GM21447 (cell line): ENCODE results near the gene ZNF397.

Experiments used
- ATAC-seq: cut with Tn5 transposase; IDR thresholded peaks from one replicate; pipeline ENCODE4 v1.9.1; 2021; ENCODE audit not compliant: unreplicated experiment

Gene ZNF397

DNA sequence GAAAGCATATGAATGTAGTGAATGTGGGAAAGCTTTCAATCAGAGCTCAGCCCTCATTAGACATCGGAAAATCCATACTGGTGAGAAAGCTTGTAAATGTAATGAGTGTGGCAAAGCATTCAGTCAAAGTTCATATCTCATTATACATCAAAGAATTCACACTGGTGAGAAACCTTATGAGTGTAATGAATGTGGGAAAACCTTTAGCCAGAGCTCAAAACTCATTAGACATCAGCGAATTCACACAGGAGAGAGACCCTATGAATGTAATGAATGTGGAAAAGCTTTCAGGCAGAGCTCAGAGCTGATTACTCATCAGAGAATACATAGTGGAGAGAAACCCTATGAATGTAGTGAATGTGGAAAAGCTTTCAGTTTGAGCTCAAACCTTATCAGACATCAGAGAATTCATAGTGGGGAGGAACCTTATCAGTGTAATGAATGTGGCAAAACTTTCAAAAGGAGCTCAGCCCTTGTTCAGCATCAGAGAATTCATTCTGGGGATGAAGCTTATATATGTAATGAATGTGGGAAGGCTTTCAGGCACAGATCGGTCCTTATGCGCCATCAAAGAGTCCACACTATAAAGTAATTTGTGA lies 5.0 kb downstream of the ZNF397 start:
- ATAC-seq: no peak

DNA sequence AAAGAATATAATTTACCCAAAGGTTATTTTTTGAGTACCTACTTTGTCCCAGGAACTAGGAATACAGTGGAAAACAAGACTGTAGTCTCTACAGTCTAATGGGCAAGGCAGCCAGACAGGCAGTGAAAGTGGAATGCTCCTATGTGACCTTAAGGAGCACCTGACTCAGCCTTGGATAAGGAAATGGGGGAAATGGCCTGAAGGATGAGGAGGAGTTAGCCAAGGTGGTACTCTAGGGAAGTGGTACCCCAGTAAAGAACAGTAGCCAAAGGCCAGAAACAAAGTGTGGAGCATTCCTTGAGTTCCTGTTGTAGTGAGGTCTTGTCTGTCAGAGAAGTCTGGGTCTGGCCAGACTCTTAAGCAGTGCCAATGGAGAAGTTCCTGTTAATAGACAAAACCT lies 6.0 kb downstream of the ZNF397 start:
- ATAC-seq: no peak

DNA sequence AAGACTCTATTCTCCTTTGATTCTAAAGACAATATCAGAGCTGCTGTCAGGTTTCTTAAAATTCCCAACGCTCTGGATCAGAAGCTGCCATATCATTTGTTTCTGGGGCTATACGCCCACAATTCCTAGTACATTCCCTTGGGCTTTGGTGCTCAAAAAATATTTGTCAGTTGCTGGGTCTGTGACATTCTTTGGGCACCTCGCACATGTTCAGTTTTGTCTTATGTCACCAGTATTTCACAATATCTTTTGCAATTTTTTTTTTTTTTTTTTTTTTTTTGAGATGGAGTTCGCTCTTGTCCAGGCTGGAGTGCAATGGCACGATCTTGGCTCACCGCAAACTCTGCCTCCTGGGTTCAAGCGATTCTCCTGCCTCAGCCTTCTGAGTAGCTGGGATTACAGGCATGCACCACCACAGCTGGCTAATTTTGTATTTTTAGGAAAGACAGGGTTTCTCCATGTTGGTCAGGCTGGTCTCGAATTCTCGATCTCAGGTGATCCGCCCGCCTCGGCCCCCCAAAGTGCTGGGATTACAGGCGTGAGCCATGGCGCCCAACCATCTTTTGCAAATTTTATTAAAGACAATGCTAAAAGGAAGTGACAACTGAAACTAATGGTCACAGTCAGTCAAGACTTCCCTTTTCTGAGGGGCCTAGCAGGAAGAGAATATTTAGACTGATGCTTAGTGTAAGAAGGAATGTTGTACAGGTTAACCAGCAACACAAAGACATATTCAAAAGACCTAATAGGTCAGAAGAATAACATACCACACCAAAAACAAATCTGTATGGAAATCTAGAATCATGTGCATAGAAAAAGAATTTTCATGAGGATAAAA lies 6.8 kb downstream of the ZNF397 start:
- ATAC-seq: no peak

DNA sequence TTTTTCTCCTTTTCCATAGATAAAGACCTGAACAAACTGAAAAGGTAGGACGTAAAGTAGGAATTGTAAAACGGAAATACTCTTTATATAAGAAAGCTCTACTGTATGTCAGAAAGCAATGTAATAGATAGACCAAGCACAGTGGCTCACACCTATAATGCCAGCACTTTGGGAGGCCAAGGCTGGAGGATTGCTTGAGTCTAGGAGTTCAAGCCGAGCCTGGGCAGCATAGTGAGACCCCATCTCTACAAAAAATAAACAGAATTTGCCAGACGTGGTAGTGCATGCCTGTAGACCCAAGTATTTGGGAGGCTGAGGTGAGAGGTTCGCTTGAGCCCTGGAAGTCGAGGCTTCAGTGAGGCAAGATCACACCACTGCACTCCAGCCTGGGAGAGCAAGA lies 7.6 kb downstream of the ZNF397 start:
- no peak for ATAC-seq

DNA sequence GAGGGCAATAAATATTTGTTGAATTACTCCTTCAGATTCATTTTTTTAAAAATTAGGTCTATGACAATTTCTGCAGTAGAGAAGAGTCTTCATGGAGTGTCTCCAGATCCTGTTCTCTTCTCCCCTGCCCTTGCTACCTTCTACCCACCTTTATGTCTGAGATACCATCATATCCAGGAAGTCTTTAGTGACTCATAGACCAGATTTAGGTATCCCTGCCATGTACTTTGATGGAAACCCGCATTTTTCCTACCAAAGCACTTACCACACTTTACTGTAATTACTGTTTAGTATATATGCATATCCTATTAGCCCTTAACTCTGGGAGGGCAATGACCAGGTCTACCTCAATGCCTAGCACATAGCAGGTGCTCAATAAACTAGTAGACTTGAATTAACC lies 11.6 kb downstream of the ZNF397 start:
- ATAC-seq: no peak

DNA sequence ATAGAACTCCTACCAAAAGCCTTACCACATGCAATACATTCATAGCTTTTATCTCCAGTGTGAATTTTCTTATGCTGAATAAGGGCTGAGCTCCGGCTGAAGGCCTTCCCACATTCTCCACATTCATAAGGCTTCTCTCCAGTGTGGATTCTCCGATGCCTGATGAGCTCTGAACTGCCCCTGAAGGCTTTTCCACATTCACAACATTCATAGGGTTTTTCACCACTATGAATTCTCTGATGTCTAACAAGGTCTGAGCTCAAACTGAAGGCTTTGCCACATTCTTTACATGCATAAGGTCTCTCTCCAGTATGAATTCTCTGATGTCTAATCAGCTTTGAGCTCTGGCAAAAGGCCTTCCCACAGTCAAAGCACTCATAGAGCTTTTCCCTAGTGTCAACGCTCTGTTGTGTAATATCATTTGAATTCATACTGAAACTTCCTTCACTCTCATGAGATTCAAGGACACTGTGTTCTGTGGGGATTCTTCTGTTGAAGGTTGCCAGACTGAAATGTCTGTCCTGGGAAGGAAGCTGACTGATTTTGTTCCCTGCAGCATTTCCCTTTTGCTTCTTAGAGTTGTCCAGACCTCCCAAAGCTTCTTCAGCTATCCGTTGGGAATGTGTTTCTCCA lies 12.9 kb downstream of the ZNF397 start:
- ATAC-seq: no peak

DNA sequence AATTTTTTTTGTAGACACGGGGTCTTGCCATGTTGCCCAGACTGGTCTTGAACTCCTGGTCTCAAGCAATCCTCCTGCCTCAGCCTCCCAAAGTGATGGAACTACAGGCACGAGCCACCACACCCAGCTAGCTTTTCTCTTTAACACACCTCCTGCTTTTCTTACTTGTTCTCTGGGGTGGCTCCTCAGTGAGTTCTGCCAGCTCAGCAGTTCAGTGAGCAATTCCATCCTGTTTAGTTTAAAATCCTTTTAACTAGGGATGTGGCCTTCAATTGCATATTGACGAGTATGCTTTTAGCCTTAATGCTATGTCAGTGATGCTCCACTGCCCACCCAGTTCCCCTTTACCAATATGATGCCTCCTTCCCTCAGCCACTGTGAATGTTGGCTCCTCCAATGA lies 16.1 kb downstream of the ZNF397 start:
- ATAC-seq: no peak

DNA sequence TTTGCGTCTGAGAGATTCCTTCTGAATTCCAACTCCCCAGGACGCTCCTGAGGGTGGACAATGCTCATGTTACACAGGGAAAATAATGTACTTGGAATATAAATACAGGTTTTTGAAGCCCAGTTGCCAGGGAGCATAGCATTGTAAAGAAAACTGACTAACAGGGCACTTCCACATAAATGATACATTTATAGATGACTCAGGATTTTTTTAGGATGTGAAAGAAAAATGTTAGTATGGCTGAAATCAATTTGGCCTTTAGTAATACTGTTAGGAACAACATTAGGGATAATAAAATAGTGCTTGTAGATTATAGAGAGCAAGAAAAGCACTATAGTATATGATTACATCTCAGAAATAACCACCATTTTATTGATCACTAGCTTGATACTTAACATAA lies 23.6 kb downstream of the ZNF397 start:
- no peak for ATAC-seq

DNA sequence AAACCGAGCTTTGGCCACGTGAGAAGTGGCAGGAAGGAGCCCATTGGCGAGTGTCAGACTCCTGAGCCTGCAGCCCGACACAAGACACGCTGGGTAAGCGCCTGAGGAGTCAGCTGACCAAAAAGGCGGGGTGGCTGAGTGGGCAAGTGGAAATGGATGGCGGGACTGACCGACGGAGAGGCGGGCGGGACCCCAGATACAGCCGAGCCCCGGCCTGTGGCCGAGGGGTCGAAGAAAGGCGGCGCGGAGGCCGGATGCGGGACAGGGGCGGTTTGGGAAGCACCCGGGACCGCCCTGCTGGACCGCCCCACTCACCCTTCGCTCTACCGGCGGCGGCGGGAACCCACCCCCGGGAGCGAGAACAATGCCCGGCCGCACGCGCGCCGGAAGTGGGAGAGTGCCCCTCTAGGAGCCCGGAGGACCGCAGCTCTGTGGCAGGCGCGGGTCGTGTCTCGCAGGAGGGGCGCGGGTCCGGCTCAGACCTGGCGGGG lies 26.4 kb downstream of the ZNF397 start:
- ATAC-seq: no peak

DNA sequence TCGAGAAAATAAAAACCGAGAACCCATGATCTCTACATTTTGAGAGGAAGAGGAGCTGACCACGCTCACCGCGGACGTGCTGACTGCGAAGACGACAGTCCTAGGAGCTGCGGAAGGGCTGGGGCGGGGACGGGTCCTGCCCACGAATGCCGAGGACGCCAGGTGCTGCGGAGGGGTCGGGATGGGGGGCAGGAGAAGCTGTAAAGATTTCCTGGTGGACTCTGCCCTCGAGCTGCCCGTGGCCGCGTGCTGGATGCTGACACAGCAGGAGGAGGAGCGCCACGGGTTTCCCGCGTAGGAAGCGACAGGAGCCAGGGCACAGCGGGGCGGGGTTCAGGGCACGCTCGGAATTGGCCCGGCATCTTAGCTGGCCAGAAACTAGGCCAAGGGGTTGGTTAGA lies 27.0 kb downstream of the ZNF397 start:
- no peak for ATAC-seq

DNA sequence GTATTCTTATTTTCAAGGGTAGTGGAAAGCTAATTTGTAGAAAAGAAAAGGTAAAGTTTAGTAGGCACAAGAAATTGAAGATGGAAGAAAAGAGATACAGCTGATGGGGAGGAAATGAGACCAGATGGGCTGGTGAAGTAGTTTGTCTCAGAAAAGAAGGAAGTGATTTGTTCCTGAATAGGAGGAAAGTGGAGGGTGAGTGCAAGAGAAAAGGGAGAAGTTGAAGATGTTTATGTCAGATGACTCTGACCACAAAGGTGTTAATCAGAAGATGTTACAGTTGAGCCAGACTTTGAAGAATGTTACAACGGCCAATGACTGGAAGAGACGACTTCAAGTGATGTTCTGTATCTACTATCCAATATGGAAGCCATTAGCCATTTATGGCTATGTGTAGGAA lies 28.0 kb downstream of the ZNF397 start:
- ATAC-seq: no peak

DNA sequence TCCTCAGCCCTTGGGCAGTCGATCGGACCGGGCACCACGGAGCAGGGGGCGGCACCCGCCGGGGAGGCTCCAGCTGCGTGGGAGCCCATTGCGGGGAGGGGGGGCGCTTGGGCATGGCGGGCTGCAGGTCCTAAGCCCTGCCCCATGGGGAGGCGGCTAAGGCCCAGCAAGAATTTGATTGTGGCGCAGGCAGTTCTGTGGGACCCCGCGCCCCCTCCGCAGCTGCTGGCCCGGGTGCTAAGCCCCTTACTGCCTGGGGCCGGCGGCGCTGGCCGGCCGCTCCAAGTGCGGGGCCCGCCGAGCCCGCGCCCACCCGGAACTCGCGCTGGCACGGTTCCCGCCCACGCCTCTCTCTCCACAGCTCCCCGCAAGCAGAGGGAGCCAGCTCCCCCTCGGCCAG lies 30.8 kb downstream of the ZNF397 start:
- ATAC-seq: no peak

DNA sequence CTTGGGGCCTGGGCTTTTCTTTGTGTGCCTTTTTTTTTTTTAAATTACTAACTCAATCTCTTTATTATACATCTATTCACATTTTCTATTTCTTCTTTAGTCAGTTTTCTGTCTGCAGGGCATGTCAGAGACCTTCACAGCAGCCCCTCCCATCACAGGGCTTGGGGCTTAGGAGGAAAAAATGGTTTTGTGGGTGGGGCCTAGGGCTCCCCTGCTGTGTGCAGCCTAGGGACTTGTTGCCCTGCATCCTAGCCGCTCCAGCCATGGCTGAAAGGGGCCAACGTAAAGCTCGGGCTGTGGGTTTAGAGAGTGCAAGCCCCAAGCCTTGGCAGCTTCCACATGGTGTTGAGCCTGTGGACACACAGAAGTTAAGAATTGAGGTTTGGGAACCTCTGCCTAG lies 35.4 kb downstream of the ZNF397 start:
- ATAC-seq: no peak

DNA sequence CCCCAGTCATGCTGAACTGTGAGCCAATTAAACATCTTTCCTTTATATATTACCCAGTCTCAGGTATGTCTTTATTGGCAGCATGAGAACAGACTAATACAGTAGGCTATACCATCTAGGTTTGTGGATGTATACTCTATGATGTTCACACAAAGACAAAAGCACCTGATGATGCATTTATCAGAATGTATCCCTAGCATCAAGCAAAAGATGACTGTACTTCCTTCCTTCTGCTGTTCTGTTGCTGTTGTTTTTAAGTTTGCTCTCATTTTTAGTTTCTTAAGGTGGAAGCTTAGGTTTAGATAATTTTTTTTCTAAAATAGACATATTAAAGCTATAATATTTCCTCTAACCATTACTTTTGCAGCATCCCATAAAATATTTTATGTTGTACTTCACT lies 36.8 kb downstream of the ZNF397 start:
- no peak for ATAC-seq

DNA sequence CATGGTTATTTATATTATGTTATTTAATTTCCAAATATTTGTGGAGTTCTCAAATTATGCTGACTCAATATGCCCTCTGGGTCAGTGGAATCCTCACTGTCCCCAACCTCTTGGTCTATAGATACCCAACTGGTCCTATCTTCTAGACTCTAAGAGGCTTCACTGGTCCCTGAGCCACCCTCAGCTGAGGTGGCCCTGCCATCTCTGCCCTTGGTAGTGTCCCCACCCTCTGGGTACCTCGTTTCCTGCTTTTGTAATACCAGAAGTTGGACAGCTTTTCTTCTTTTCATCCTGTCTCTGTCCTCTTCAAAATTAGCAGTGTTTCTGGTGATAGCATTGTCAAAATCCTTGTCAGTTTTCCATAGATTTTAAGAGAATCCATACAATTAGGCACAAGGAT lies 37.3 kb downstream of the ZNF397 start:
- ATAC-seq: no peak

DNA sequence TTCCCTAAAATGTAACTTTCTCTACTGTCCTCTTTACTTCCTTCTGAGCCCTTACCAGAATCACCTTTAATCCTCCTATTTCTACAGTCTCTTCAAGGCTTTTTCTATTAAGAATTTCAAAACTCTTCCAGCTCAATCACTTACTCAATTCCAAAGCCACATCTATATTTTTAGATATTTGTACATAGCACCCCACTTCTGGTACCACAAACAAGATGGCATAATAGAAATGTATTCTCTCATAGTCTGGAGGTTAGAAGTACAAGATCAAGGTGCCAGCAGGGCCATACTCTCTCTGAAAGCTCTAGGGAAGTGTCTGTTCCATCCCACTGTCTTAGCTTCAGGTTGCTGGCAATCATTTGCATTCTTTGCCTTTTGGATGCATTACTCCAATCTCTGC lies 38.1 kb downstream of the ZNF397 start:
- ATAC-seq: no peak

DNA sequence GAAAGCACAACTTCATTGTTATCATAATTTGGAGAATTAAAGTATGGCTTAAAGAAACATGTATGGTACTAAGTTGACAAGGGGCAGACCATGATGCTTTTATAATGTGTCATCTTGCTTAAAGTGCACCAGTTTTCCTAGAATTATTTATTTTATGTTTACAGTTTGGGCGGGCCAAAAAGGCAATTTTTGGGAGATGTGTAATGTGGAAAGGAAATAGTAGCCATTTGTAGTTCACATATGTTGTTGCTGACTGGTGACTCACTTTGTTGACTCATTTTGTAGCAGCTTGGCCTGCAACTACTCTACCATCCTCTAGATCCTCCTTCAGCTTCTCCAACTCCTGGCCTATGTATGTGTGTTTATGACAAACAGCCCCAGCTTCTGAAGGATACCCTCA lies 41.5 kb downstream of the ZNF397 start:
- no peak for ATAC-seq

DNA sequence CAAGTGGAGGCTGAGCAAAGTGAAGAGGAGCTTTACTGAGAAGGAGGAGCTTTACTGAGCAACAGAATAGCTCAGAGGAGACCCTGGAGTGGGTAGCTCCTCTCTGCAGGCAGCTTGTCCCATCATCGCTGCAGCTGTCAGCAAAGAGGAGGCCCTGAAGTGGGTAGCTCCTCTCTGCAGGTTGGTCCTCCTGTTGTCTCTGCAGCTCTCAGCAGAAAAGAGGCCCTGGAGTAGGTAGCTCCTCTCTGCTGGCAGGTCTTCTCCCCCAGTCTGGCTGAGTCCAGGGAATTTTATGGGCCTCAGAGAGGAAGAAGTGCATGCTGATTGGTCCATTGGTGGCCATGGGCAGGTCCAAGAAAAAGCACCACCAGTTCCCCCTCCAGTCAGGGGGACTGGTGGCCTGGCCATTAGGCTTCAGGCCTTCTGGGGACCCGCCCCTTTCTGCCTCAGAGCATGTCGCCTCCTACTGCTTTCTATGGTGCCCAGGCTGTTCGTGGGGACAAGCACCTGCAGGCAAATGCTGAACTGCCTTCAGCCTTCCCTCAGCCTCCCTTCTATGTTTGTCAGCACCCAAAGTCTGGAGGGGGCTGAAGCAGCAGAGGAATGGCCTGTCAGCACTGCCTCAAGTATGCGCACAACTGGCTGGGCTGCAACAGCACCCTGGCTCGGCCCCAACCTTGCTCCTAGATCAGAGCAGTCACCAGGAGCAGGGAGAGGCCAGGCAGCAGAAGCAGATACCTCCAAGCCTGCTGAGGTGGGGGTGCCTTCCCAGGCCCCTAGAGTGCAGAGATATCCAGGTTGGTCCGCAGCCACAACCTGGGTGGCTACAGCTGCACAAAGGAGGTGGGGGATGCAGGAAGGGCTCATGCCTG lies 43.3 kb downstream of the ZNF397 start:
- no peak for ATAC-seq

DNA sequence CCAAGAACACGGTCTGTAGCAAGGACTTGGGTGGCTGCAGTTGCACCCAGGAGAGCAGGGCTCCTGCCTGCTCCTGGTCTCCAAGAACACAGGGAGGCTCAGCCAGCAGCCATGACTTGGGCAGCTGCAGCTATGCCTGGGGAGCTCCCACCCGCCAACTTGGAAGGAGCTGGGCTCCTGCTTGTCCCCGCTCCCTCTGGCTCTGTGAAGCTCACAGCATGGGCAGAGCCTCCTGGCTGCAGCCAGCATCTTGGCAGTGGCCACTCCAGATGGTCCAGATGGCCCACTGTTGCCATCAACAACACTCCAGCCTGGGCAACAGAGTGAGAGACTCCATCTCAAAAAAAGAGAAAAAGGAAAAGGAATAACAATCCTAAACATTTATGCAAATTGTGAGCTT lies 44.0 kb downstream of the ZNF397 start:
- ATAC-seq: no peak

DNA sequence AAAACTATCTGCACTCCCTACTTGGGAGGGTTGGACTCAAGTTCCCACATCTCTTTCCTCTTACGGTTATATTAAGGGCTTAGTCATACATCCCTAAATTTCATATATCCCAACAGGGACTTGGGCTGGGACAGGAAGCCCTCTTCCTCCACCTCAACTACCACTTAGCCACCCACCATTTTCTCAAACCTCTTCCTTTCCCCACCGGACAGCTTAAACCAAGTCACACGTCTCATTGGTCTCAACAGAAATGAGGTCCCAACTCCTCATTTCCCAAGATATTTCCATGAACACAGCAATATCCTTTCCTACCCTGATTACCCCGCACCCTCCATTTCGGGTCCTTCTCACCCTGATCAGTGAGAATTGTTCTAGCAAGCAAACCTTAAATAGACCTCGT lies 48.5 kb downstream of the ZNF397 start:
- no peak for ATAC-seq

DNA sequence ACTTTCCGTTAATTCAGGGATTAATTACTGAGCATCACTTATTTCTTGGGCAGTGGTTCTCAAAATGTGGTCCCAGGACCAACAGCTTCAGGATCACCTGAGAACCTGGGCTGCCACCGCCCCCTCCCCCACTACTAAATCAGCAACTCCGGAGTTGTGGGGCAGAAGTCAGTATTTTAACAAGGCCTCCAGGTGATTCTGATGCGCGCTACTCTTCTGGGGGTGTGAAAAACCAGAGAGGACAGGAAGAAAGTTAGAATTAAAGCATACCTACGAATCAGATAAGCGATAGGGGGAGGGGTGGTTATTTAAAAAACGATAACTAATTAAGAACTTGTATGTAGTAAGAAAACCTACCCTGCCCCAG lies 48.9 kb downstream of the ZNF397 start:
- peak; percentile 46 for ATAC-seq
